Natural killer cell (primary cell): Measurements from ENCODE around the gene CCDC51. TPM values are rescaled to one million over a fixed set of nuclear protein-coding genes. Genes with fewer than 3 reads are reported as not detected.

ENCODE experiments used
- ATAC-seq, 3 donors: fragments of 150-1000 bp in 2 of 3; fragments of 200-7000 bp in 1 of 3; cut with Tn5 transposase; 1 replicate in 1 of 3; 2 replicates in 2 of 3; pipeline ENCODE4 v1.10.0; 2021; ENCODE audit warnings: mild to moderate bottlenecking in 2 of 3, moderate library complexity in 2 of 3
- DNase-seq, 2 donors: peaks; one replicate each; pipeline versions ENCODE4 v3.0.0 to v3.0.0-alpha.2; 2013 to 2021; ENCODE audit warnings: mixed read lengths in 1 of 2
- H3K27ac ChIP-seq: one replicate; pipeline ENCODE4 v1.5.1; 2013; ENCODE audit warnings: mild to moderate bottlenecking, low read length
- H3K27me3 ChIP-seq: one replicate; pipeline ENCODE4 v1.6.1; 2013; ENCODE audit warnings: low read length; ENCODE audit not compliant: control insufficient read depth, insufficient read depth
- H3K36me3 ChIP-seq: one replicate; pipeline ENCODE4 v1.6.1; 2013; ENCODE audit warnings: low read length; ENCODE audit not compliant: control insufficient read depth, insufficient read depth
- H3K4me1 ChIP-seq: one replicate; pipeline ENCODE4 v1.6.1; 2013; ENCODE audit warnings: low read length; ENCODE audit not compliant: control insufficient read depth, insufficient read depth
- H3K4me3 ChIP-seq: one replicate; pipeline ENCODE4 v1.5.1; 2013; ENCODE audit warnings: low read length
- H3K9me3 ChIP-seq: one replicate; pipeline ENCODE4 v1.6.1; 2013; ENCODE audit warnings: low read length; ENCODE audit not compliant: control insufficient read depth, insufficient read depth
- H3K27ac Mint-ChIP-seq, 2 donors: one replicate each; pipeline ENCODE4 v1.8.0; 2022; ENCODE audit warnings: mild to moderate bottlenecking in 2 of 2, mixed read lengths in 2 of 2, moderate library complexity in 1 of 2
- H3K27me3 Mint-ChIP-seq, 2 donors: one replicate each; pipeline ENCODE4 v1.8.0; 2022; ENCODE audit warnings: low read depth in 2 of 2, mixed read lengths in 2 of 2
- H3K36me3 Mint-ChIP-seq: one replicate; pipeline ENCODE4 v1.8.0; 2022; ENCODE audit warnings: mixed read lengths
- H3K4me1 Mint-ChIP-seq, 2 donors: one replicate each; pipeline ENCODE4 v1.8.0; 2022; ENCODE audit warnings: mixed read lengths in 2 of 2
- H3K4me3 Mint-ChIP-seq: one replicate; pipeline ENCODE4 v1.8.0; 2022; ENCODE audit warnings: mild to moderate bottlenecking, moderate library complexity, mixed read lengths
- H3K9me3 Mint-ChIP-seq, 2 donors: one replicate each; pipeline ENCODE4 v1.8.0; 2022; ENCODE audit warnings: mixed read lengths in 2 of 2
- CTCF ChIP-seq: fragments of 200-600 bp; IDR thresholded peaks from one replicate; pipeline ENCODE4 v1.8.0; 2022; ENCODE audit warnings: antibody characterized with exemption
- WGBS: methylation state at CpG from one replicate; pipeline ENCODE4 v1.1.7; 2013; ENCODE audit warnings: missing lambda C conversion rate; ENCODE audit not compliant: insufficient coverage; 5-methylcytosine and 5-hydroxymethylcytosine counted together
- intact Hi-C: fragments of 100-400 bp; cut with micrococcal nuclease; formaldehyde crosslinking; loops from one replicate; pipeline ENCODE4 v1.14.2; 2022
- total RNA-seq, 4 donors: library from RNA; stranded (reverse); fragments of 120-200 nt in 1 of 4; gene quantifications; one replicate each; pipeline versions ENCODE4 v1.2.3 to v1.2.4, GENCODE V29; 2013 to 2022

CCDC51 gene
- total RNA-seq, 3 donors from 2014 or later (not counting 1 experiment from before 2014, with no cell fraction given) = 4.4 to 8.8 (median 6.8) TPM

- no peaks in the 10 kb centered on the region for H3K36me3 ChIP-seq
- Mint-ChIP-seq H3K4me1 (no peaks in the 10 kb centered on the region), H3K27ac (no peak overlapping the region), H3K36me3 (no peaks in the 10 kb centered on the region), H3K27me3 (peaks cover 8 to 13% of the 10 kb centered on the region in 2 donors), H3K4me3 (no peak overlapping the region), H3K9me3 (no peaks in the 10 kb centered on the region)
- 81% methylated on average over 3 of the region's 3 CpGs for WGBS
- no peak overlapping the region for H3K27ac ChIP-seq
- no peaks in the 10 kb centered on the region for H3K9me3 ChIP-seq
- H3K27me3 ChIP-seq = no peaks in the 10 kb centered on the region
- intact Hi-C loops = no loop called here
- H3K4me3 ChIP-seq = no peak overlapping the region
- no peak for DNase-seq
- no peak for ATAC-seq
- H3K4me1 ChIP-seq = no peaks in the 10 kb centered on the region
- TF ChIP-seq CTCF = no peak
Observed at GRCh38 chr3:48395714-48396113, 44.2 kb downstream of the CCDC51 start.

- DNase-seq (no peak), ATAC-seq (no peak)
- H3K27me3 ChIP-seq = no peaks in the 10 kb centered on the region
- TF ChIP-seq CTCF = no peak
- no peak overlapping the region for H3K4me3 ChIP-seq
- intact Hi-C loops = no loop called here
- no peak overlapping the region for H3K27ac ChIP-seq
- no peaks in the 10 kb centered on the region for H3K4me1 Mint-ChIP-seq
- no peaks in the 10 kb centered on the region for H3K36me3 ChIP-seq
- no peak overlapping the region for H3K4me3 Mint-ChIP-seq
- H3K9me3 ChIP-seq = no peaks in the 10 kb centered on the region
- no peaks in the 10 kb centered on the region for H3K4me1 ChIP-seq
- 100% methylated on average over 1 of the region's 2 CpGs for WGBS
- H3K9me3 Mint-ChIP-seq = no peaks in the 10 kb centered on the region
- H3K27ac Mint-ChIP-seq = no peak overlapping the region
- H3K27me3 Mint-ChIP-seq = peaks cover 10 to 11% of the 10 kb centered on the region in 2 donors
- no peaks in the 10 kb centered on the region for H3K36me3 Mint-ChIP-seq
Observed at GRCh38 chr3:48394391-48394790, 45.5 kb downstream of the CCDC51 start.

GRCh38 chr3:48388966-48389365, 51.0 kb downstream of the CCDC51 start:
- TF ChIP-seq CTCF = no peak
- H3K27ac Mint-ChIP-seq = no peak overlapping the region
- no peaks in the 10 kb centered on the region for H3K9me3 Mint-ChIP-seq
- no peaks in the 10 kb centered on the region for H3K4me1 Mint-ChIP-seq
- ATAC-seq (no peak), DNase-seq (no peak)
- Histone ChIP-seq H3K27ac (no peak overlapping the region), H3K9me3 (no peaks in the 10 kb centered on the region), H3K4me3 (no peak overlapping the region), H3K4me1 (no peaks in the 10 kb centered on the region), H3K27me3 (peaks cover 2% of the 10 kb centered on the region), H3K36me3 (no peaks in the 10 kb centered on the region)
- H3K36me3 Mint-ChIP-seq = no peaks in the 10 kb centered on the region
- intact Hi-C loops = no loop called here
- H3K27me3 Mint-ChIP-seq = peaks cover 14 to 38% of the 10 kb centered on the region in 2 donors
- no peak overlapping the region for H3K4me3 Mint-ChIP-seq
- WGBS = 77% methylated on average over 2 of the region's 2 CpGs

GRCh38 chr3:48387634-48388033, 52.3 kb downstream of the CCDC51 start:
- H3K36me3 ChIP-seq = no peaks in the 10 kb centered on the region
- no peak for TF ChIP-seq CTCF
- DNase-seq (no peak), ATAC-seq (no peak)
- Mint-ChIP-seq H3K9me3 (no peaks in the 10 kb centered on the region), H3K4me1 (no peaks in the 10 kb centered on the region), H3K27me3 (peaks cover 22 to 47% of the 10 kb centered on the region in 2 donors), H3K27ac (no peak overlapping the region), H3K36me3 (no peaks in the 10 kb centered on the region), H3K4me3 (no peak overlapping the region)
- no peak overlapping the region for H3K4me3 ChIP-seq
- intact Hi-C loops = no loop called here
- no peaks in the 10 kb centered on the region for H3K4me1 ChIP-seq
- peaks cover 2% of the 10 kb centered on the region for H3K27me3 ChIP-seq
- no peak overlapping the region for H3K27ac ChIP-seq
- no peaks in the 10 kb centered on the region for H3K9me3 ChIP-seq

Other genes starting within 250 kb of the CCDC51 start
- gene CAMP, start 216.6 kb downstream of the CCDC51 start, total RNA-seq = not detected
- gene ZNF589, start 199.0 kb downstream of the CCDC51 start, total RNA-seq = 10 to 100 TPM; 16.3 to 26.6 (median 21.4) TPM
- gene NME6, start 138.8 kb downstream of the CCDC51 start, total RNA-seq = 10 to 100 TPM; 10.6 to 21.8 (median 20.5) TPM
- not detected for gene SPINK8, start 106.5 kb downstream of the CCDC51 start, total RNA-seq
- under 1 TPM in 1 of 3 donors, not detected in 2; 0.25 TPM for gene FBXW12, start 67.9 kb downstream of the CCDC51 start, total RNA-seq
- 1 to 10 TPM; 4.3 to 5.0 (median 4.4) TPM for gene PLXNB1, start 10.0 kb downstream of the CCDC51 start, total RNA-seq
- gene TMA7, start 138 bp upstream of the CCDC51 start, total RNA-seq = 100 to 1,000 TPM; 192 to 239 (median 229) TPM
- gene ATRIP, start 6.6 kb upstream of the CCDC51 start, total RNA-seq = 10 to 100 TPM in 2 of 3 donors, 1 to 10 TPM in 1; 8.5 to 11.0 (median 10.6) TPM
- 100 to 1,000 TPM; 211 to 237 (median 218) TPM for gene SHISA5, start 64.1 kb upstream of the CCDC51 start, total RNA-seq
- gene PFKFB4, start 116.7 kb upstream of the CCDC51 start, total RNA-seq = 1 to 10 TPM; 2.4 to 4.3 (median 3.6) TPM
- gene UCN2, start 123.7 kb upstream of the CCDC51 start, total RNA-seq = not detected
- gene COL7A1, start 155.2 kb upstream of the CCDC51 start, total RNA-seq = 1 to 10 TPM in 2 of 3 donors, under 1 TPM in 1; 0.54 to 1.7 (median 1.4) TPM
- 100 to 1,000 TPM; 117 to 139 (median 124) TPM for gene UQCRC1, start 169.5 kb upstream of the CCDC51 start, total RNA-seq
- not detected for gene TMEM89, start 181.7 kb upstream of the CCDC51 start, total RNA-seq
- 10 to 100 TPM; 25.8 to 37.6 (median 32.3) TPM for gene SLC26A6, start 195.3 kb upstream of the CCDC51 start, total RNA-seq
- 1 to 10 TPM; 2.0 to 3.4 (median 2.6) TPM for gene CELSR3, start 222.8 kb upstream of the CCDC51 start, total RNA-seq
- 10 to 100 TPM; 12.2 to 14.1 (median 12.8) TPM for gene NCKIPSD, start 245.8 kb upstream of the CCDC51 start, total RNA-seq